ENCODE data around the gene ARHGEF10L.
"Not testable (repeated sequence)": the region's sequence is repeated elsewhere in the genome, so short reads cannot be mapped to it uniquely, and the experiment has no call there.

DNA sequence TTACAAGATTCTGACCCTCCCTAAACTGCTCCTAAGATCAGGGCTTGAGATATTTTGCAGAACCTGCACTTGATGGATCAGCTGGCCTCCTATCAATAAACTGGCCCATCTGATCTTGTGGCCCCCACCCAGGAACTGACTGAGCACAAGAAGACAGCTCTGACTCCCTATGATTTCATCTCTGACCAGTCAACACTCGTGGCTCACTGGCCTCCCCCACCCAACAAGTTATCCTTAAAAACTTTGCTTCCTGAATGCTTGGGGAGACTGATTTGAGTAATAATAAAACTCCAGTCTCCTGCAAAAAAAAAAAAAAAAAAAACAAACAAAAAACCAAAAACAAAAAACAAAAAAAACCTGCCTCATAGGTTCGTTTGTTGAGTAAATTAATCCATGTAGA is 206.8 kb downstream of the ARHGEF10L start:
- TF ChIP-seq, protein P1, sequence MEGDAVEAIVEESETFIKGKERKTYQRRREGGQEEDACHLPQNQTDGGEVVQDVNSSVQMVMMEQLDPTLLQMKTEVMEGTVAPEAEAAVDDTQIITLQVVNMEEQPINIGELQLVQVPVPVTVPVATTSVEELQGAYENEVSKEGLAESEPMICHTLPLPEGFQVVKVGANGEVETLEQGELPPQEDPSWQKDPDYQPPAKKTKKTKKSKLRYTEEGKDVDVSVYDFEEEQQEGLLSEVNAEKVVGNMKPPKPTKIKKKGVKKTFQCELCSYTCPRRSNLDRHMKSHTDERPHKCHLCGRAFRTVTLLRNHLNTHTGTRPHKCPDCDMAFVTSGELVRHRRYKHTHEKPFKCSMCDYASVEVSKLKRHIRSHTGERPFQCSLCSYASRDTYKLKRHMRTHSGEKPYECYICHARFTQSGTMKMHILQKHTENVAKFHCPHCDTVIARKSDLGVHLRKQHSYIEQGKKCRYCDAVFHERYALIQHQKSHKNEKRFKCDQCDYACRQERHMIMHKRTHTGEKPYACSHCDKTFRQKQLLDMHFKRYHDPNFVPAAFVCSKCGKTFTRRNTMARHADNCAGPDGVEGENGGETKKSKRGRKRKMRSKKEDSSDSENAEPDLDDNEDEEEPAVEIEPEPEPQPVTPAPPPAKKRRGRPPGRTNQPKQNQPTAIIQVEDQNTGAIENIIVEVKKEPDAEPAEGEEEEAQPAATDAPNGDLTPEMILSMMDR (IDR thresholded peaks at IDR 0.05; ENCODE audit: borderline replicate concordance, extremely low read depth, low read length, poor library complexity, severe bottlenecking) = not testable (repeated sequence)
- not testable (repeated sequence) for TF ChIP-seq EZH2 (IDR thresholded peaks at IDR 0.05; ENCODE audit: borderline replicate concordance, low read depth, low read length, severe bottlenecking)
